GM12874 (cell line): ENCODE results near the gene DCTN5.

Source experiments
- TF ChIP-seq, protein P1 (sequence below): IDR thresholded peaks from 2 replicates; pipeline ENCODE4 v1.5.1; 2011; ENCODE audit warnings: low read depth, mild to moderate bottlenecking, control low read depth, low read length, moderate library complexity; ENCODE audit not compliant: insufficient read depth

The DCTN5 gene

DNA sequence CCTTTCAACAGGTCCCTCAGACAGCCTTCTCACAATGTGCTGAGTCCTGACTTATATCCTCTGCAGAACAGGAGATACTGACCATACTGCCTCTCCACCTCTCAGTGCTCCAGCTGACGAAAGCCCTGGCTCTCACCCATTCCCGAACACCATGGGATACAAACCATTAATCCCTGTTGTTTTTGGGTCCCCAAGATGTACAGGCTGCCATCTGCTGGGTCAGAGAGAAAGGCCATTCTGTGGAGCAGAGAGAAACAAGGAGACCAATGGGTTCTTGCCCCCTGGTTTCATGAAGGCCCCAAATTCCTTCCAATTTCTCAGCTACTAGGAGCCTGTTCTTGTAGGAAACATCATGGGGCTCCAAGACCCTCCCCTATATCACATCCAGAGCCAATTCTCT lies 68.7 kb downstream of the DCTN5 start:
- TF ChIP-seq, protein P1, sequence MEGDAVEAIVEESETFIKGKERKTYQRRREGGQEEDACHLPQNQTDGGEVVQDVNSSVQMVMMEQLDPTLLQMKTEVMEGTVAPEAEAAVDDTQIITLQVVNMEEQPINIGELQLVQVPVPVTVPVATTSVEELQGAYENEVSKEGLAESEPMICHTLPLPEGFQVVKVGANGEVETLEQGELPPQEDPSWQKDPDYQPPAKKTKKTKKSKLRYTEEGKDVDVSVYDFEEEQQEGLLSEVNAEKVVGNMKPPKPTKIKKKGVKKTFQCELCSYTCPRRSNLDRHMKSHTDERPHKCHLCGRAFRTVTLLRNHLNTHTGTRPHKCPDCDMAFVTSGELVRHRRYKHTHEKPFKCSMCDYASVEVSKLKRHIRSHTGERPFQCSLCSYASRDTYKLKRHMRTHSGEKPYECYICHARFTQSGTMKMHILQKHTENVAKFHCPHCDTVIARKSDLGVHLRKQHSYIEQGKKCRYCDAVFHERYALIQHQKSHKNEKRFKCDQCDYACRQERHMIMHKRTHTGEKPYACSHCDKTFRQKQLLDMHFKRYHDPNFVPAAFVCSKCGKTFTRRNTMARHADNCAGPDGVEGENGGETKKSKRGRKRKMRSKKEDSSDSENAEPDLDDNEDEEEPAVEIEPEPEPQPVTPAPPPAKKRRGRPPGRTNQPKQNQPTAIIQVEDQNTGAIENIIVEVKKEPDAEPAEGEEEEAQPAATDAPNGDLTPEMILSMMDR = no peak

DNA sequence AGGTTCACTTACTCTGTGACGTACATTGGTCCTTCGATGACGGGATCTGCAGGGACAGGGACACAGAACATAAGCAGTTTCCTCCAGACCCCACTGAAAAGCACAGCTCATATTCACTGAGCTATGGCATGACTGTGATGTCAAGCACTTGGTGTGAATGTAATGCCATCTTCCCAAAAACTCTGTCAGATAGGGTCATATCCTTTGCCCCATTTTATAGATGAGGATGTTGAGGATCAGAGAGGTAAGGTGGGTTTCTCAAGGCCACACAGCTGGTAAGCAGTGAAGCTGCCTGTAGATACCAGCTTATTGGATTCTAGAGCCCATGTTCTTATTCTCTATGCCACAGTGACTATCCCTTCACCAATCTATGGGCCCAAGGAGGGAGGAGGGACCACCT lies 69.2 kb downstream of the DCTN5 start:
- TF ChIP-seq, protein P1 = no peak

DNA sequence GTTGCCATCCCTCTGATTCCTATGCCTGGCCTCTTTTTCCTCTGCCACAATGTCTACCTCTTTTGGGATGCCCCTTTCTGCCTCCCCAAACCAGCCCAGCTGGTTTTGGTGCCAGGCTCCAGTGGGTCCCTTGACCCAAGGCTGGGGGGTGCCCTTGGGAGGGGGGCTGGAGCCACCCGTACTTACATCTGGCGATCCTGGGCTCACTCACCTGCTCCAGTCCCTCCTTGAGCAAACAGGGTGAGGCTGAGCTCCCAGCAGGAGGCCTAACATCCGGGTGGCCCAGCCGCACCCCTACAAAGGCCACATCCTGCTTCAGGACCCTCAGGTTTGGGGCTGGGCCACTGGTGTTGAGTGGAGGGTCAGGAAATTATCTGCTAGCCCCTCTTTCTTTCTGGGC lies 70.5 kb downstream of the DCTN5 start:
- TF ChIP-seq, protein P1 = no peak

DNA sequence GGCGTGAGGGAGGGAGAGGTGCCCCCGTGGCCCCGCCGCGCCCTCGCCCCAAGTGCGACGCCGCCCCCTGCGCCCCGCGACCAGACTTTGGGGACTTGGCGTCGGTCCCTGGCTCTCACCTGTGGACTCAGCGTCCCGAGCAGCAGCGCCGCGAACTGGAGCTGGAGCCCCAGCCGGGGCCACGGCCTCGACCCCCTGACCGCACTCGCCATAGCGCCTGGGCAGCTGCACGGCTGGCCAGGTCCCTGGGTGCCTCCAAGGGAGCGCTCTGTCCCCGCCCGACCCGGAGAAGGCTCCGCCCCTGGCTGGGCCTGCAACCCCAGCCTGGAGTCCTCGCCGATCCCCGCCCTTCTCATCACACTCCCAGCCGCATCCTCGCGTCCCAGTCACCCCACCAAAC lies 71.7 kb downstream of the DCTN5 start, which contains the start of gene ERN2:
TSS of gene ERN2 (minus strand) at position 247 of the 400 bp plus-strand sequence. CDS start at position 212, 35 bp downstream.
- TF ChIP-seq, protein P1 = no peak

DNA sequence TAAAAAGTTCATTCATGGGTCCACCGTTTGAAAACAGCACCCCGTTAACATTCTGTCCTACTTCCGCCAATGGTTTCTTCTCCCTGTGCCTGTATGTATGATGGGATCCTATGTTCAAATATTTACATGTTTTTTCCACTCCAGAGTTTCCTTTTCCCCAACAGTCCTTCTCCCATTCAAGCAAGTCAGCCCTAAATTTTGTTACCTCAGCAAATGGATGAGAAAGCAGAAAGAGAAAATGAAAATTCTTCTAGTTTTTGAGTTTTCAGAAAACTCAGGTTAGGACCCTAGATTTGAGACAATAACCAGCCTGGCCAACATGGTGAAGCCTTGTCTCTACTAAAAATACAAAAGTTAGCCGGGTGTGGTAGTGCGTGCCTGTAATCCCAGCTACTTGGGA lies 75.2 kb downstream of the DCTN5 start:
- TF ChIP-seq, protein P1 = no peak

DNA sequence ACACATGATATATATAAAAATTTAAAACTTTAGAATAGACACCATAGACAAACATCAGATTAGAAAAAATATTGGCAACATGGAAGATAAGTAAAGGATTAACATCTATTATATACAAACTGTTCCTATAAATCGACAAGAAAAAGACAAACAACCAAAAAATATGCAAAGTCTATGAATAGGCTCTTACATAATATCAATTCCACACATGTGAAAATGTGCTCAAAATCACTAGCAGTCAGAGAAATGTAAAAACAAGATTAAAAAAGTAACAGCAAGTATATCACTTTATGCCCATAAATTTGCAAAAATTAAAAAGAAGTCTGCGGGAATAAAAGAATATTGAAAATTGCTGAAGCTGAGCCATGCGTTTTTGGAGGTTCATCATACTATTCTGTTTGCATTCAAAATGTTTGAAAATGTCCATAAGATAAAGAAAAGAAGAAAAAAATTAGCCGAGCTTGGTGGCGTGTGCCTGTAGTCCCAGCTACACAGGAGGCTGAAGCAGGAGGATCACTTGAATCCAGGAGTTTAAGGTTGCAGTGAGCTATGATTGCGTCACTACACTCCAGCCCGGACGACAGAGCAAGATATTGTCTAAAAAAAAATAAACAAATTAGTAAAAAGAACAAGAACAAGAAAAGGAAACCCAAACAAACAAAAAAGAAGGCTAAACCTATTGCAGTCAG lies 83.0 kb downstream of the DCTN5 start:
- TF ChIP-seq, protein P1 = no peak

DNA sequence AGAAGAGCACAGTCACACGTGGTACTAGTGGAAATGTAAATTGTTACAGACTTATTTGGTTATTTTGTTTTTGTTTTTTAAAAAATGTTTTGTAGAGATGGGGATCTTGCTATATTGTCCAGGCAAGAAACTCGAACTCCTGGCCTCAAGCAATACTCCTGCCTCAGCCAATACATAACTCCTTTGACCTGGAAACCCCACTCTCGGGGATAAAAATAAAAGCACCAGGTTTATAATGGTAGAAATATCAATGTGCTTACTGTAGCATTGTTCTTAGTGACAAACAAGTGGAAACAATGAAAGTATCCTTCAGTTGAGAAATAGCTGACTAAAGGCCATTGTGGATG lies 83.5 kb downstream of the DCTN5 start:
- TF ChIP-seq, protein P1 = no peak
